ENCODE results near the gene ZNF366. TPM values are rescaled to one million over a fixed set of nuclear protein-coding genes. Genes with fewer than 3 reads are reported as not detected.
A peak's percentile ranks its signal among the peaks of the same experiment; 100 is the strongest.

Gene ZNF366
- total and polyA plus RNA-seq, 2 donors from 2014 or later = 0.22 to 8.1 TPM

- intact Hi-C loops (cut with DNase I) = no loop called here
- no peaks in the 10 kb centered on the region for H3K27me3 ChIP-seq (ENCODE audit: control insufficient read depth, insufficient read depth, low read length)
- H3K9me3 ChIP-seq (ENCODE audit: control insufficient read depth in 2 of 3, insufficient read depth in 1 of 3, low read length in 3 of 3) = no peaks in the 10 kb centered on the region
- no peaks in the 10 kb centered on the region for H3K36me3 ChIP-seq (ENCODE audit: control insufficient read depth in 2 of 3, insufficient read depth in 3 of 3, low read length in 3 of 3)
- DNase-seq (peak in 4 of 5 donors; percentile 53 to 79 (median 70)), FAIRE-seq (no peak)
- H3K27ac ChIP-seq (ENCODE audit: low read depth in 2 of 2, low read length in 2 of 2) = peak overlapping the region; percentile 64 to 82
- peaks cover 0 to 12% (median 12%) of the 10 kb centered on the region in 3 donors for H3K4me1 ChIP-seq (ENCODE audit: control insufficient read depth in 2 of 3, insufficient read depth in 2 of 3, low read depth in 1 of 3, low read length in 3 of 3)
- no peak for TF ChIP-seq CTCF (IDR thresholded peaks at IDR 0.05; ENCODE audit: borderline replicate concordance, extremely low read depth, insufficient read depth)
- no peak overlapping the region for H3K9ac ChIP-seq (ENCODE audit: low read length in 3 of 3)
- no peak overlapping the region for H3K4me3 ChIP-seq (ENCODE audit: low read length in 3 of 3)
These were observed 48.0 kb downstream of the ZNF366 start for GRCh38 chr5:72459089-72459661.

GRCh38 chr5:72458407-72458806 lies 48.8 kb downstream of the ZNF366 start:
- H3K4me3 ChIP-seq (ENCODE audit: low read length in 3 of 3) = no peak overlapping the region
- DNase-seq (no peak), FAIRE-seq (no peak)
- no peak for TF ChIP-seq CTCF (IDR thresholded peaks at IDR 0.05; ENCODE audit: borderline replicate concordance, extremely low read depth, insufficient read depth)
- no peak overlapping the region for H3K9ac ChIP-seq (ENCODE audit: low read length in 3 of 3)
- H3K27ac ChIP-seq (ENCODE audit: low read depth in 2 of 2, low read length in 2 of 2) = no peak overlapping the region
- intact Hi-C loops (cut with DNase I) = no loop called here
- H3K4me1 ChIP-seq (ENCODE audit: control insufficient read depth in 2 of 3, insufficient read depth in 2 of 3, low read depth in 1 of 3, low read length in 3 of 3) = peaks cover 1 to 20% (median 19%) of the 10 kb centered on the region in 3 donors
- H3K27me3 ChIP-seq (ENCODE audit: control insufficient read depth, insufficient read depth, low read length) = no peaks in the 10 kb centered on the region
- no peaks in the 10 kb centered on the region for H3K9me3 ChIP-seq (ENCODE audit: control insufficient read depth in 2 of 3, insufficient read depth in 1 of 3, low read length in 3 of 3)
- H3K36me3 ChIP-seq (ENCODE audit: control insufficient read depth in 2 of 3, insufficient read depth in 3 of 3, low read length in 3 of 3) = no peaks in the 10 kb centered on the region

- peaks cover 2 to 28% (median 25%) of the 10 kb centered on the region in 3 donors for H3K4me1 ChIP-seq (ENCODE audit: control insufficient read depth in 2 of 3, insufficient read depth in 2 of 3, low read depth in 1 of 3, low read length in 3 of 3)
- H3K9ac ChIP-seq (ENCODE audit: low read length in 3 of 3) = no peak overlapping the region
- H3K9me3 ChIP-seq (ENCODE audit: control insufficient read depth in 2 of 3, insufficient read depth in 1 of 3, low read length in 3 of 3) = no peaks in the 10 kb centered on the region
- DNase-seq = no peak
- H3K27ac ChIP-seq (ENCODE audit: low read depth in 2 of 2, low read length in 2 of 2) = no peak overlapping the region
- TF ChIP-seq CTCF (IDR thresholded peaks at IDR 0.05; ENCODE audit: borderline replicate concordance, extremely low read depth, insufficient read depth) = no peak
- no peaks in the 10 kb centered on the region for H3K27me3 ChIP-seq (ENCODE audit: control insufficient read depth, insufficient read depth, low read length)
- no peak overlapping the region for H3K4me3 ChIP-seq (ENCODE audit: low read length in 3 of 3)
- intact Hi-C loops (cut with DNase I) = no loop called here
- H3K36me3 ChIP-seq (ENCODE audit: control insufficient read depth in 2 of 3, insufficient read depth in 3 of 3, low read length in 3 of 3) = no peaks in the 10 kb centered on the region
- FAIRE-seq = no peak
These were observed 49.7 kb downstream of the ZNF366 start for GRCh38 chr5:72457491-72457890.

Measured in kidney (tissue), 14 donors.